Neural cell (in vitro differentiated cells): ENCODE measurements around the gene MACROD1. TPM values are rescaled to one million over a fixed set of nuclear protein-coding genes. Genes with fewer than 3 reads are reported as not detected.

ENCODE experiments used
- H2AFZ ChIP-seq: fragments of 200-600, 300-800 bp; sonication (generic), shearing (Covaris generic); 2 replicates; pipeline ENCODE4 v1.6.0; 2014; ENCODE audit warnings: low read depth, mild to moderate bottlenecking, antibody characterized with exemption, low read length, moderate library complexity
- H3F3A ChIP-seq: fragments of 200-600 bp; shearing (Covaris generic); 2 replicates; pipeline ENCODE4 v1.6.1; 2016; ENCODE audit warnings: mild to moderate bottlenecking, moderate library complexity, mixed read lengths, antibody characterized with exemption, low read length; ENCODE audit not compliant: insufficient read depth, poor library complexity, severe bottlenecking
- H3K27ac ChIP-seq: fragments of 200-600, 300-800 bp; sonication (generic), shearing (Covaris generic); 2 replicates; pipeline ENCODE4 v1.5.1; 2014; ENCODE audit warnings: mild to moderate bottlenecking, low read length, moderate library complexity
- H3K27me3 ChIP-seq: fragments of 300-800, 200-600 bp; sonication (generic), shearing (Covaris generic); 2 replicates; pipeline ENCODE4 v1.6.0; 2014; ENCODE audit warnings: mild to moderate bottlenecking, low read depth, low read length, moderate library complexity; ENCODE audit not compliant: insufficient read depth
- H3K36me3 ChIP-seq: fragments of 300-800, 200-600 bp; sonication (generic), shearing (Covaris generic); 2 replicates; pipeline ENCODE4 v1.5.1; 2014; ENCODE audit warnings: mild to moderate bottlenecking, antibody characterized with exemption, low read length, moderate library complexity; ENCODE audit not compliant: insufficient read depth
- H3K4me2 ChIP-seq: fragments of 300-800, 200-600 bp; sonication (generic), shearing (Covaris generic); 2 replicates; pipeline ENCODE4 v1.6.0; 2014; ENCODE audit warnings: mild to moderate bottlenecking, low read length
- H3K4me3 ChIP-seq: fragments of 300-800, 200-600 bp; sonication (generic), shearing (Covaris generic); 2 replicates; pipeline ENCODE4 v1.5.1; 2014; ENCODE audit warnings: mild to moderate bottlenecking, low read length, moderate library complexity
- H3K79me2 ChIP-seq: fragments of 200-600 bp; shearing (Covaris generic); replicated peaks from 2 replicates; pipeline ENCODE4 v1.6.0; 2014; ENCODE audit warnings: mild to moderate bottlenecking, low read length, moderate library complexity; ENCODE audit not compliant: insufficient read depth
- H3K9ac ChIP-seq: fragments of 300-800, 200-600 bp; sonication (generic), shearing (Covaris generic); 2 replicates; pipeline ENCODE4 v1.6.1; 2016; ENCODE audit warnings: mild to moderate bottlenecking, low read length, mixed read lengths
- H3K9me2 ChIP-seq: fragments of 200-600 bp; shearing (Covaris generic); 2 replicates; pipeline ENCODE4 v1.6.1; 2016; ENCODE audit warnings: mild to moderate bottlenecking, low read length, mixed read lengths; ENCODE audit not compliant: insufficient read depth
- H3K9me3 ChIP-seq: fragments of 200-600, 300-800 bp; sonication (generic), shearing (Covaris generic); 2 replicates; pipeline ENCODE4 v1.6.1; 2016; ENCODE audit warnings: mild to moderate bottlenecking, mixed run types, low read length, moderate library complexity, mixed read lengths
- H4K20me1 ChIP-seq: fragments of 200-600 bp; shearing (Covaris generic); 2 replicates; pipeline ENCODE4 v1.6.1; 2016; ENCODE audit warnings: mild to moderate bottlenecking, mixed run types; ENCODE audit not compliant: insufficient read depth
- EP300 ChIP-seq: fragments of 450-650 bp; conservative IDR thresholded peaks from 2 replicates; pipeline ENCODE4 v1.6.1; 2014; ENCODE audit warnings: antibody characterized with exemption, mild to moderate bottlenecking, moderate library complexity; ENCODE audit not compliant: poor library complexity, severe bottlenecking
- EZH2 ChIP-seq: fragments of 200-600, 300-800 bp; shearing (Covaris generic), sonication (generic); IDR thresholded peaks from 2 replicates; pipeline ENCODE4 v1.6.1; 2014; ENCODE audit warnings: antibody characterized with exemption, low read length, borderline replicate concordance, mild to moderate bottlenecking; ENCODE audit not compliant: insufficient read depth, poor library complexity, severe bottlenecking
- MXI1 ChIP-seq: fragments of 450-650 bp; conservative IDR thresholded peaks from 2 replicates; pipeline ENCODE4 v1.6.1; 2014; ENCODE audit warnings: antibody characterized with exemption, mild to moderate bottlenecking; ENCODE audit not compliant: poor library complexity, severe bottlenecking
- POLR2AphosphoS5 ChIP-seq: IDR thresholded peaks from 2 replicates; pipeline ENCODE4 v1.6.1; 2012
- RAD21 ChIP-seq: fragments of 450-650 bp; conservative IDR thresholded peaks from 2 replicates; pipeline ENCODE4 v1.6.1; 2014; ENCODE audit warnings: antibody characterized with exemption, mild to moderate bottlenecking, moderate library complexity
- SMC3 ChIP-seq: fragments of 450-650 bp; conservative IDR thresholded peaks from 2 replicates; pipeline ENCODE4 v1.6.1; 2014; ENCODE audit warnings: antibody characterized with exemption, mild to moderate bottlenecking, moderate library complexity; ENCODE audit not compliant: poor library complexity
- TAF1 ChIP-seq: IDR thresholded peaks from 2 replicates; pipeline ENCODE4 v1.6.1; 2012; ENCODE audit warnings: low read depth
- polyA plus RNA-seq: library from polyadenylated mRNA; depleted of rRNA; stranded (reverse); fragments of >200 nt; gene quantifications from 2 replicates; pipeline ENCODE4 v1.2.3, GENCODE V29; 2014
- TF ChIP-seq, protein P1 (sequence below): IDR thresholded peaks from 2 replicates; pipeline ENCODE4 v1.6.1; 2012; ENCODE audit warnings: borderline replicate concordance
- TF ChIP-seq, protein P2 (sequence below): fragments of 450-650 bp; IDR thresholded peaks from 2 replicates; pipeline ENCODE4 v1.5.1; 2014; ENCODE audit warnings: antibody characterized with exemption, mild to moderate bottlenecking, moderate library complexity; ENCODE audit not compliant: poor library complexity, severe bottlenecking

MACROD1 gene
- polyA plus RNA-seq, 1 donor from 2014 or later = 30.8 TPM

DNA sequence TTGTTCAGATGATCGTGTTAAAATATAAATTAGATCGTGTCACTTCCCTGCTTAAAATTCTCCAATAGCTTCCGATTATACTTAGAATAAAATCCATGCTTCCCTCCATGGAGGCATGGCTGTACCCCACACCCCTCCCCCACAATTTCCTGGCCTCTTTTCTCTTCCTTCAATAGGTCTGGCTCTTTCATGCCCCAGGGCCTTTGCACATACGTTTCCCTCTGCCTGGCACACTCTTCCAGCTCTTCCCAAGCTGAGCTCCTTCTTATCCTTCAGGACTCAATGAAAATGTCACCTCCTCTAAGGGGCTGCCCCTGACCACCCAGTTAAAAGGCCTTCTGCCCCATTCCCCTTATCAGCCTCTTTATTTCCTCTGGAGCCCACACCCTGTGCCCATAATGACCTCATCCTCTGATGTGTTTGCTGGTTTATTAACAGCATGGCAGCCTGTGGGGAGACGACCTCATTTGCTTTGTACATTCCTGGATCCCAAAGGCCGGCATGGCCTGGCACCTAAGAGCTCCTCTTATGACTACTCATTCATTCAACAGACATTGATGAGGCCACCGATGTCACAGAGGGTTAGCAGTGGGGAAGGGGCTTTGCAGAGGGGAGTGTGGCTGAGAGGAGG is 139.2 kb downstream of the MACROD1 start:
- Histone ChIP-seq H3K79me2 (no peaks in the 10 kb centered on the region), H3K27ac (no peak overlapping the region), H4K20me1 (no peaks in the 10 kb centered on the region), H3K36me3 (no peaks in the 10 kb centered on the region), H2AFZ (no peak overlapping the region), H3K9me2 (no peaks in the 10 kb centered on the region), H3K4me3 (no peak overlapping the region), H3K27me3 (no peaks in the 10 kb centered on the region), H3K4me2 (no peak overlapping the region), H3K9me3 (no peaks in the 10 kb centered on the region), H3K9ac (no peak overlapping the region), H3F3A (no peaks in the 10 kb centered on the region)
- TF ChIP-seq SMC3 = no peak
- TF ChIP-seq TAF1 = no peak
- no peak for TF ChIP-seq MXI1

DNA sequence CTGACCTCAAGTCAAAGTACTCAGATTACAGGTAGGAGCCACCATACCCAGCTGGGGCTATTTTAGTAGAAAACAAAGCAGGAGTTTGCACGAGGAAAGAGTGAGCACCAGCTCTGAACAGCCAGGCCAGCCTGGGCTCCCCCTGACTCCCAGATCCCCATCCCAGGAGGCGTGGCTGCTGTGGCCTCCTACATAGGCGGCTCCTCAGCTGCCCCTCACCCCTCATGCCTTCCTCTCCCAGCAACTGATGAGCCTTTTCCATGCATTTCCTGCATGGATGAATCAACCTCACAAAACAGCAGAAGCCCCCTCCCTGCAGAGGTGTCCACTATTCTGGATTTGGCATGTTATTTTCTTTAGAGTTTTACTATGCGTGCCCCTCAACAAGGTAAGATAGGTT is 140.7 kb downstream of the MACROD1 start:
- TF ChIP-seq MXI1 (no peak), POLR2AphosphoS5 (no peak), EP300 (no peak), EZH2 (no peak), TAF1 (no peak), SMC3 (no peak), RAD21 (no peak)
- TF ChIP-seq, protein P1, sequence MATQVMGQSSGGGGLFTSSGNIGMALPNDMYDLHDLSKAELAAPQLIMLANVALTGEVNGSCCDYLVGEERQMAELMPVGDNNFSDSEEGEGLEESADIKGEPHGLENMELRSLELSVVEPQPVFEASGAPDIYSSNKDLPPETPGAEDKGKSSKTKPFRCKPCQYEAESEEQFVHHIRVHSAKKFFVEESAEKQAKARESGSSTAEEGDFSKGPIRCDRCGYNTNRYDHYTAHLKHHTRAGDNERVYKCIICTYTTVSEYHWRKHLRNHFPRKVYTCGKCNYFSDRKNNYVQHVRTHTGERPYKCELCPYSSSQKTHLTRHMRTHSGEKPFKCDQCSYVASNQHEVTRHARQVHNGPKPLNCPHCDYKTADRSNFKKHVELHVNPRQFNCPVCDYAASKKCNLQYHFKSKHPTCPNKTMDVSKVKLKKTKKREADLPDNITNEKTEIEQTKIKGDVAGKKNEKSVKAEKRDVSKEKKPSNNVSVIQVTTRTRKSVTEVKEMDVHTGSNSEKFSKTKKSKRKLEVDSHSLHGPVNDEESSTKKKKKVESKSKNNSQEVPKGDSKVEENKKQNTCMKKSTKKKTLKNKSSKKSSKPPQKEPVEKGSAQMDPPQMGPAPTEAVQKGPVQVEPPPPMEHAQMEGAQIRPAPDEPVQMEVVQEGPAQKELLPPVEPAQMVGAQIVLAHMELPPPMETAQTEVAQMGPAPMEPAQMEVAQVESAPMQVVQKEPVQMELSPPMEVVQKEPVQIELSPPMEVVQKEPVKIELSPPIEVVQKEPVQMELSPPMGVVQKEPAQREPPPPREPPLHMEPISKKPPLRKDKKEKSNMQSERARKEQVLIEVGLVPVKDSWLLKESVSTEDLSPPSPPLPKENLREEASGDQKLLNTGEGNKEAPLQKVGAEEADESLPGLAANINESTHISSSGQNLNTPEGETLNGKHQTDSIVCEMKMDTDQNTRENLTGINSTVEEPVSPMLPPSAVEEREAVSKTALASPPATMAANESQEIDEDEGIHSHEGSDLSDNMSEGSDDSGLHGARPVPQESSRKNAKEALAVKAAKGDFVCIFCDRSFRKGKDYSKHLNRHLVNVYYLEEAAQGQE = no peak
- TF ChIP-seq, protein P2, sequence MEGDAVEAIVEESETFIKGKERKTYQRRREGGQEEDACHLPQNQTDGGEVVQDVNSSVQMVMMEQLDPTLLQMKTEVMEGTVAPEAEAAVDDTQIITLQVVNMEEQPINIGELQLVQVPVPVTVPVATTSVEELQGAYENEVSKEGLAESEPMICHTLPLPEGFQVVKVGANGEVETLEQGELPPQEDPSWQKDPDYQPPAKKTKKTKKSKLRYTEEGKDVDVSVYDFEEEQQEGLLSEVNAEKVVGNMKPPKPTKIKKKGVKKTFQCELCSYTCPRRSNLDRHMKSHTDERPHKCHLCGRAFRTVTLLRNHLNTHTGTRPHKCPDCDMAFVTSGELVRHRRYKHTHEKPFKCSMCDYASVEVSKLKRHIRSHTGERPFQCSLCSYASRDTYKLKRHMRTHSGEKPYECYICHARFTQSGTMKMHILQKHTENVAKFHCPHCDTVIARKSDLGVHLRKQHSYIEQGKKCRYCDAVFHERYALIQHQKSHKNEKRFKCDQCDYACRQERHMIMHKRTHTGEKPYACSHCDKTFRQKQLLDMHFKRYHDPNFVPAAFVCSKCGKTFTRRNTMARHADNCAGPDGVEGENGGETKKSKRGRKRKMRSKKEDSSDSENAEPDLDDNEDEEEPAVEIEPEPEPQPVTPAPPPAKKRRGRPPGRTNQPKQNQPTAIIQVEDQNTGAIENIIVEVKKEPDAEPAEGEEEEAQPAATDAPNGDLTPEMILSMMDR = no peak
- Histone ChIP-seq H3K9ac (no peak overlapping the region), H3K9me3 (no peaks in the 10 kb centered on the region), H3F3A (no peaks in the 10 kb centered on the region), H3K27ac (no peak overlapping the region), H3K4me3 (no peak overlapping the region), H3K36me3 (no peaks in the 10 kb centered on the region), H4K20me1 (no peaks in the 10 kb centered on the region), H3K4me2 (no peak overlapping the region), H3K27me3 (no peaks in the 10 kb centered on the region), H3K9me2 (no peaks in the 10 kb centered on the region), H3K79me2 (no peaks in the 10 kb centered on the region), H2AFZ (no peak overlapping the region)
